GM04504 (cell line): ENCODE data around the gene GJC1.

Experiments used
- DNase-seq: peaks from one replicate; pipeline ENCODE4 v3.0.0-alpha.2; 2012; ENCODE audit warnings: low read depth

Gene GJC1

GRCh38 chr17:44777394-44778348 lies 52.4 kb downstream of the GJC1 start:
- DNase-seq: no peak

GRCh38 chr17:44776628-44777393 lies 53.3 kb downstream of the GJC1 start:
- DNase-seq: no peak

- no peak for DNase-seq
These were observed 54.1 kb downstream of the GJC1 start for GRCh38 chr17:44775838-44776621.

- DNase-seq: peak; percentile 93
These were observed 54.8 kb downstream of the GJC1 start for GRCh38 chr17:44775136-44775837.

GRCh38 chr17:44774271-44775135 lies 55.6 kb downstream of the GJC1 start:
- DNase-seq: peak; percentile 40

GRCh38 chr17:44773140-44773539 lies 56.9 kb downstream of the GJC1 start:
- no peak for DNase-seq

- no peak for DNase-seq
These were observed 57.6 kb downstream of the GJC1 start for GRCh38 chr17:44772308-44773045.

GRCh38 chr17:44770166-44770925 lies 59.7 kb downstream of the GJC1 start:
- no peak for DNase-seq

GRCh38 chr17:44769647-44770084 lies 60.4 kb downstream of the GJC1 start:
- no peak for DNase-seq

- DNase-seq: no peak
These were observed 60.9 kb downstream of the GJC1 start for GRCh38 chr17:44769230-44769629.

- no peak for DNase-seq
These were observed 61.5 kb downstream of the GJC1 start for GRCh38 chr17:44768505-44769142.

GRCh38 chr17:44767493-44767892 lies 62.6 kb downstream of the GJC1 start:
- no peak for DNase-seq

- DNase-seq: no peak
These were observed 63.6 kb downstream of the GJC1 start for GRCh38 chr17:44766409-44767038.

- DNase-seq: no peak
These were observed 64.1 kb downstream of the GJC1 start for GRCh38 chr17:44765965-44766364.

GRCh38 chr17:44763170-44763569 lies 66.9 kb downstream of the GJC1 start:
- DNase-seq: no peak

- DNase-seq: no peak
These were observed 67.9 kb downstream of the GJC1 start for GRCh38 chr17:44761932-44762810.
